RWPE2 (cell line): Measurements from ENCODE around the gene SEPTIN3.

ENCODE experiments used
- ATAC-seq: fragments of 200-7000 bp; cut with Tn5 transposase; 3 replicates; pipeline ENCODE4 v1.9.1; 2021; ENCODE audit warnings: low read depth
- DNase-seq: peaks from one replicate; pipeline ENCODE4 v3.0.0-alpha.2; 2020; ENCODE audit warnings: low spot score
- H3K27ac ChIP-seq: fragments of 450-650 bp; 2 replicates; pipeline ENCODE4 v1.5.1; 2017; ENCODE audit warnings: mild to moderate bottlenecking; ENCODE audit not compliant: poor library complexity, severe bottlenecking
- H3K27me3 ChIP-seq: fragments of 250-450 bp; sonication (Bioruptor Pico); 2 replicates; pipeline ENCODE4 v1.5.1; 2021; ENCODE audit warnings: mild to moderate bottlenecking, moderate library complexity; ENCODE audit not compliant: insufficient read depth, poor library complexity, severe bottlenecking
- H3K36me3 ChIP-seq: fragments of 250-450 bp; sonication (Bioruptor Pico); 2 replicates; pipeline ENCODE4 v1.5.1; 2020; ENCODE audit warnings: low read depth, mild to moderate bottlenecking, moderate library complexity
- H3K4me1 ChIP-seq: fragments of 250-450 bp; sonication (Bioruptor Pico); 2 replicates; pipeline ENCODE4 v1.5.1; 2021; ENCODE audit warnings: mild to moderate bottlenecking, moderate library complexity; ENCODE audit not compliant: insufficient read depth, poor library complexity, severe bottlenecking
- H3K4me3 ChIP-seq: fragments of 250-450 bp; sonication (Bioruptor Pico); 2 replicates; pipeline ENCODE4 v1.5.1; 2021; ENCODE audit warnings: mild to moderate bottlenecking, moderate library complexity; ENCODE audit not compliant: severe bottlenecking
- H3K9me3 ChIP-seq: fragments of 250-450 bp; sonication (Bioruptor Pico); 2 replicates; pipeline ENCODE4 v1.5.1; 2021; ENCODE audit warnings: mild to moderate bottlenecking, moderate library complexity; ENCODE audit not compliant: severe bottlenecking
- TF ChIP-seq, protein P1 (sequence below): fragments of 450-650 bp; IDR thresholded peaks from one replicate; pipeline ENCODE4 v1.5.1; 2017; ENCODE audit warnings: mild to moderate bottlenecking, moderate library complexity; ENCODE audit not compliant: poor library complexity, severe bottlenecking

SEPTIN3 gene

DNA sequence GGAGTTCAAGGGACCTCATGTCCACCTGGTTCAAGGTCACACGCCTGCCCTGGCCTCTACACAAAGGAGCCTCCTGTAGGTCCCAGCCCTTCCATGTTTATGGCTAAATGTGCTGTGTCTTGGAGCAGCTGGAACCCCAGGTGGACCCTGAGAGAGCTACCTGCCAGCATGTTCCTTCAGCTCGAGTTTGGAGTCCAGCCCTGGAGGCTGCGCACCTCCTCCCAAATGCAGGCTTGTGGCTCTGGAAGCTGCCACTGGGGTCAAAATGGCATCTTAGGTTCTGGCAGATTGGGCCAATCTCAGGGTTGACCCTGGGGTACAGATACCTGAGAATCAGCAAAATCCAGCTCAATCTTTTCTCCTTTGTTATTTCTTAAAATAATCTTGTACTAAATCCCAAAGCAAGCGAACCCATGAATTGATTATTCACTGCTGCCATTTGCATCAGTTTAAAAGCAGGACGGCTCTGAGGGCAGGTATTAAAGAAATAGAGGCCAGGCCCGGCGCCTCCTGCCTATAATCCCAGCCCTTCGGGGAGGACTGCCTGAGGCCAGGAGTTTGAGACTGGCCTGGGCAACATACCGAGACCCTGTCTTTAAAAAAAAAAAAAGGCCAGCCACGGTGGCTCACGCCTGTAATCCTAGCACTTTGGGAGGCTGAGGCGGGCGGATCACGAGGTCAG, 45.5 kb upstream of the SEPTIN3 start:
- H3K27me3 ChIP-seq = peaks cover 14% of the 10 kb centered on the region
- H3K4me1 ChIP-seq = no peaks in the 10 kb centered on the region
- ATAC-seq = no peak
- no peaks in the 10 kb centered on the region for H3K9me3 ChIP-seq
- DNase-seq = no peak
- no peaks in the 10 kb centered on the region for H3K36me3 ChIP-seq
- no peak overlapping the region for H3K27ac ChIP-seq
- no peak overlapping the region for H3K4me3 ChIP-seq
- TF ChIP-seq, protein P1, sequence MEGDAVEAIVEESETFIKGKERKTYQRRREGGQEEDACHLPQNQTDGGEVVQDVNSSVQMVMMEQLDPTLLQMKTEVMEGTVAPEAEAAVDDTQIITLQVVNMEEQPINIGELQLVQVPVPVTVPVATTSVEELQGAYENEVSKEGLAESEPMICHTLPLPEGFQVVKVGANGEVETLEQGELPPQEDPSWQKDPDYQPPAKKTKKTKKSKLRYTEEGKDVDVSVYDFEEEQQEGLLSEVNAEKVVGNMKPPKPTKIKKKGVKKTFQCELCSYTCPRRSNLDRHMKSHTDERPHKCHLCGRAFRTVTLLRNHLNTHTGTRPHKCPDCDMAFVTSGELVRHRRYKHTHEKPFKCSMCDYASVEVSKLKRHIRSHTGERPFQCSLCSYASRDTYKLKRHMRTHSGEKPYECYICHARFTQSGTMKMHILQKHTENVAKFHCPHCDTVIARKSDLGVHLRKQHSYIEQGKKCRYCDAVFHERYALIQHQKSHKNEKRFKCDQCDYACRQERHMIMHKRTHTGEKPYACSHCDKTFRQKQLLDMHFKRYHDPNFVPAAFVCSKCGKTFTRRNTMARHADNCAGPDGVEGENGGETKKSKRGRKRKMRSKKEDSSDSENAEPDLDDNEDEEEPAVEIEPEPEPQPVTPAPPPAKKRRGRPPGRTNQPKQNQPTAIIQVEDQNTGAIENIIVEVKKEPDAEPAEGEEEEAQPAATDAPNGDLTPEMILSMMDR = no peak

- DNase-seq (no peak), ATAC-seq (peak; percentile 32; the same call in 1 of the 3 replicates)
- Histone ChIP-seq H3K9me3 (no peaks in the 10 kb centered on the region), H3K27ac (no peak overlapping the region), H3K4me3 (peak overlapping the region; percentile 5), H3K27me3 (peaks cover 14% of the 10 kb centered on the region), H3K4me1 (no peaks in the 10 kb centered on the region), H3K36me3 (no peaks in the 10 kb centered on the region)
- TF ChIP-seq, protein P1 = peak; percentile 82
Observed at GRCh38 chr22:41925783-41926460, 43.3 kb upstream of the SEPTIN3 start.

GRCh38 chr22:41927813-41928212, 41.4 kb upstream of the SEPTIN3 start:
- TF ChIP-seq, protein P1 = no peak
- peaks cover 14% of the 10 kb centered on the region for H3K27me3 ChIP-seq
- no peak overlapping the region for H3K27ac ChIP-seq
- H3K4me3 ChIP-seq = no peak overlapping the region
- H3K36me3 ChIP-seq = no peaks in the 10 kb centered on the region
- DNase-seq = no peak
- H3K9me3 ChIP-seq = no peaks in the 10 kb centered on the region
- ATAC-seq = 0 out of 3 replicates have a peak, but pooled peaks have one; percentile 6
- H3K4me1 ChIP-seq = no peaks in the 10 kb centered on the region

- Histone ChIP-seq H3K36me3 (no peaks in the 10 kb centered on the region), H3K4me1 (no peaks in the 10 kb centered on the region), H3K9me3 (no peaks in the 10 kb centered on the region), H3K27ac (no peak overlapping the region), H3K4me3 (no peak overlapping the region), H3K27me3 (peaks cover 14% of the 10 kb centered on the region)
- ATAC-seq (peak; percentile 33; the same call in 2 of the 3 replicates), DNase-seq (no peak)
- TF ChIP-seq, protein P1 = no peak
Observed at GRCh38 chr22:41928593-41929417, 40.4 kb upstream of the SEPTIN3 start.
